SH-SY5Y (cell line): ENCODE measurements around the gene KRT10.

Source experiments
- GATA2 ChIP-seq: IDR thresholded peaks from 2 replicates; pipeline ENCODE4 v1.6.1; 2011; ENCODE audit warnings: mild to moderate bottlenecking, low read depth, low read length
- GATA3 ChIP-seq: IDR thresholded peaks from 2 replicates; pipeline ENCODE4 v1.6.1; 2011; ENCODE audit warnings: low read depth, mild to moderate bottlenecking, low read length, moderate library complexity

DNA sequence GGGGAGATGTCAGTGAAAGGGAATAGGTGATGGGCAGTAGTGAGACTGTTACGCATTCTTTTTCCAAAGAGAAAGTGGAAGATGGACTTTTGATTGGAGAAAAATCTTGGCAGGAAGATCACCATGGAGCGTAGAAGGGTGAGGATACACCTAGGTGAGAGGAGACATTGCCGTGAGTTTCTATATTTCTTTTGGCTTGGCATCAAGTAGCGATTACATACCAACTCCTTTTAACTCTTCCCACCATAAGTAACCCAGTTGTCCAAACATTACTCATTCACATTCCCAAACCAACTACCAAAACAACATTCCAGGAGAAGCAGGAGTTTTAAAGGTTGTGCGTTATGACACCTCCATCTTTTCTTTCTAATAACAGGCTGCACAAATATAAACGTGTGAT is 11.9 kb downstream of the KRT10 start:
- TF ChIP-seq GATA2 (no peak), GATA3 (no peak)
